ENCODE data around the gene CFAP410.
"Not testable (repeated sequence)": the region's sequence is repeated elsewhere in the genome, so short reads cannot be mapped to it uniquely, and the experiment has no call there.

The CFAP410 gene

GRCh38 chr21:44306936-44307704 lies 32.1 kb downstream of the CFAP410 start:
- Mint-ChIP-seq H3K9me3 (no peaks in the 10 kb centered on the region), H3K4me3 (no peak overlapping the region), H3K27me3 (no peaks in the 10 kb centered on the region), H3K27ac (peak overlapping the region in 1 of 2 donors; percentile 85), H3K4me1 (peaks cover 39% of the 10 kb centered on the region)
- DNase-seq: no peak
- no peak for ATAC-seq

DNA sequence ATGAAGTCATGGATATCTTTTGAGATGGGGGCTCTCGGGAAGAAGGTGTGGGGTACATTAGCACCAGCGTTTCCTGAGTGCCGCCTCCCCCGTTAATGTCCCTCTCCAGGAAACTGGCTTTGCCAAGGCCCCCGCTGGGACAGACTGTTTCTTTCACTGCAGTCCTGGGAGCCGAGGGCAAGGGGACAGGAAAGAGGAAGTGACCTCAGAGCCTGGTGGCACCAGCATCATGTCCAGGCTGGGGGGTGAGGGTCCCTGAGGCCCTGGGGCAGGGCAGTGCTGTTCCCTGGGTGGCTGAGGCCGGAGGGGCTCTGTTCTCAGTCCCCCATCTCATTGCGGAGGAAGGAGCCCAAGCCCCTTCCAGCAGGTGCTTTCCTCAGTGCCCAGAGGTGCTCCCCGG lies 33.5 kb downstream of the CFAP410 start:
- ATAC-seq (no peak), DNase-seq (no peak)
- no peaks in the 10 kb centered on the region for H3K27me3 Mint-ChIP-seq
- H3K4me1 Mint-ChIP-seq: peaks cover 53% of the 10 kb centered on the region
- no peaks in the 10 kb centered on the region for H3K9me3 Mint-ChIP-seq
- H3K4me3 Mint-ChIP-seq: no peak overlapping the region
- no peak overlapping the region for H3K27ac Mint-ChIP-seq

- ATAC-seq (peak; percentile 42), DNase-seq (no peak)
- H3K4me3 Mint-ChIP-seq: no peak overlapping the region
- no peaks in the 10 kb centered on the region for H3K9me3 Mint-ChIP-seq
- peak overlapping the region; percentile 27 to 86 for H3K27ac Mint-ChIP-seq
- H3K4me1 Mint-ChIP-seq: peaks cover 55% of the 10 kb centered on the region
- no peaks in the 10 kb centered on the region for H3K27me3 Mint-ChIP-seq
These were observed 34.3 kb downstream of the CFAP410 start for GRCh38 chr21:44304877-44305293.

DNA sequence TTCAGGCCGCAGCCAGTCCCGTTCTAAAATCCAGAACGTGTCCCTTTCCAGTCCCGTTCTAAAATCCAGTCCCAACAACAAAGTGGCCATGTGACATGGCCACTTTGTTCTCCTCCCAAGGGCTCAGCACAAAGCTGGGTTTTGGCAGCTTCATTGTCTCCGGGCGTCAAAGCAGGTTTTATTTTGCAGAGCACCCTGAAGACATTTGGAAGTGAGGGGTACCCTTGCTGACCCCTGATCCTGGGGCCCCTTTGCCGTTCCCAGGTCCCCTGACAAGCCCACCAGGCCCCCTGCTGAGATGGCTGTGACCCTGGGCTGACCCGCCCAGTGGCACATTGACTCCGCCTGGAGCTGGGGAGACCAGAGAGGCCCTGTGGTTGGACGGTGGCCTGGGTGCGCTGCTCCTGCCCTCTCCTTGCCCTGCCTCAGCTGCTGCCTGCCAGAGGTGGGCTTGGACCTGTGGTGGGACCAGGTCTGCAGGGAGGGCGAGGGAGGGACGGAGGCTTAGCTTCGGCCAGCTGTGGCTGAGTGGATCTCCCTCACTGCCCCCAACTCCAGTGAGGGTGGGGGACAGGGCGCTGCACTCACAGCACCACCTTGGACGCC lies 35.1 kb downstream of the CFAP410 start:
- no peaks in the 10 kb centered on the region for H3K27me3 Mint-ChIP-seq
- no peak for ATAC-seq
- no peak overlapping the region for H3K27ac Mint-ChIP-seq
- DNase-seq: no peak
- no peaks in the 10 kb centered on the region for H3K9me3 Mint-ChIP-seq
- peaks cover 59% of the 10 kb centered on the region for H3K4me1 Mint-ChIP-seq
- H3K4me3 Mint-ChIP-seq: no peak overlapping the region

GRCh38 chr21:44303490-44303981 lies 35.7 kb downstream of the CFAP410 start:
- Mint-ChIP-seq H3K4me3 (peak overlapping the region in 1 of 2 donors; percentile 35), H3K4me1 (peaks cover 65% of the 10 kb centered on the region), H3K27ac (peak overlapping the region; percentile 48 to 75), H3K9me3 (no peaks in the 10 kb centered on the region), H3K27me3 (no peaks in the 10 kb centered on the region)
- no peak for DNase-seq
- ATAC-seq: no peak

- not testable (repeated sequence) for H3K27ac Mint-ChIP-seq, DNase-seq, ATAC-seq, H3K9me3 Mint-ChIP-seq, H3K27me3 Mint-ChIP-seq
- Mint-ChIP-seq H3K4me1 (peaks cover 69% of the 10 kb centered on the region), H3K4me3 (peak overlapping the region in 1 of 2 donors; percentile 91)
These were observed 36.4 kb downstream of the CFAP410 start for GRCh38 chr21:44302573-44303401.

- Mint-ChIP-seq H3K9me3 (no peaks in the 10 kb centered on the region), H3K27ac (peak overlapping the region in 1 of 2 donors; percentile 27), H3K4me3 (peak overlapping the region in 1 of 2 donors; percentile 91), H3K27me3 (no peaks in the 10 kb centered on the region), H3K4me1 (peaks cover 67% of the 10 kb centered on the region)
- DNase-seq (no peak), ATAC-seq (no peak)
These were observed 37.2 kb downstream of the CFAP410 start for GRCh38 chr21:44301961-44302406.

DNA sequence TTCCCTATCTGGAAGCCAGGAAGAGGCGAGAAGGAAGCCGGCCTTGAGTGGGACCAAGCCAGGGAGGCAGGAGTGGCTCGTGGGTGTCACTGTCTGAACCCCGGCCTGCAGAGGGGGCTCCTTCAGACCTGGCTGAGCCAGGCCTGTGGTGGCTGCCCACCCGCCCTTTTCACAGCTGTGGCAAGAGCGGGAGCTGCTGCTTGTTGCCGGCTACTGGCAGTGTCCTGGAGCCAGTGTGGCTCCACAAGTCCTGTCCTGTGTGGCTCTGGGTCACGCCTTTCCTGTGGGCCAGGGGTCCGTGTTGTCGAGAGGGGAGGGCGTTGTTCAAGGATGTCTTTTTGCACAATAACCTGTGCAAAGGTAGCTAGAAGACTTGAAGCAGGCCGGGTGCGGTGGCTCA lies 38.0 kb downstream of the CFAP410 start:
- ATAC-seq: no peak
- Mint-ChIP-seq H3K4me1 (peaks cover 68% of the 10 kb centered on the region), H3K4me3 (peak overlapping the region; percentile 82 to 91), H3K9me3 (no peaks in the 10 kb centered on the region), H3K27me3 (no peaks in the 10 kb centered on the region), H3K27ac (no peak overlapping the region)
- no peak for DNase-seq

GRCh38 chr21:44300262-44300959 lies 38.8 kb downstream of the CFAP410 start:
- ATAC-seq: peak; percentile 39
- peaks cover 75% of the 10 kb centered on the region for H3K4me1 Mint-ChIP-seq
- H3K4me3 Mint-ChIP-seq: peak overlapping the region; percentile 82 to 91
- H3K9me3 Mint-ChIP-seq: no peaks in the 10 kb centered on the region
- H3K27ac Mint-ChIP-seq: peak overlapping the region in 1 of 2 donors; percentile 65
- H3K27me3 Mint-ChIP-seq: no peaks in the 10 kb centered on the region
- peak; percentile 41 to 55 for DNase-seq

- Mint-ChIP-seq H3K4me1 (peaks cover 77% of the 10 kb centered on the region), H3K27me3 (no peaks in the 10 kb centered on the region), H3K27ac (peak within 1 kb of the TSS; percentile 88 to 91), H3K9me3 (no peaks in the 10 kb centered on the region), H3K4me3 (peak within 1 kb of the TSS; percentile 87 to 91)
- DNase-seq (peak; percentile 71), ATAC-seq (peak; percentile 75)
These were observed 39.5 kb downstream of the CFAP410 start, which contains the start of gene PFKL for GRCh38 chr21:44299458-44300261. Gene PFKL (plus strand): TSS chr21:44300053. CDS start chr21:44300106, 53 bp downstream.

DNA sequence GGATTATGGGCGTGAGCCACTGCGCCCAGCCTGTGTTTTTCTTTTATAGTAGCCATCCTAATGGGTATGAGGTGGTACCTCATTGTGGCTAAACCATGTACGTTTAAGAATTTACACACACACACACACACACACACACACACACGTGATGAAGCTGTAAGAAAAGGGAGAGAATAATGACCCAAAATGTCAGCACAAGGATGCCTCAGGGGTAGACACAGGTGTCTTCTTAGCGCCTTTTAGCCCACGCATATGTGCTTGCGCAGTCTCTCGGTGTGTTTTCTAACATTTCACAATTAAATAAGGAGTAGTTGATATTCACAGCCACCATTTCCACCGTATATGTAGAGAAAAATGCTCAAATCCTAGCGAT lies 40.1 kb downstream of the CFAP410 start:
- DNase-seq (peak in 1 of 2 donors; percentile 27), ATAC-seq (no peak)
- peak overlapping the region; percentile 87 to 91 for H3K4me3 Mint-ChIP-seq
- no peaks in the 10 kb centered on the region for H3K9me3 Mint-ChIP-seq
- H3K4me1 Mint-ChIP-seq: peaks cover 78% of the 10 kb centered on the region
- peak overlapping the region; percentile 88 to 91 for H3K27ac Mint-ChIP-seq
- no peaks in the 10 kb centered on the region for H3K27me3 Mint-ChIP-seq

- Mint-ChIP-seq H3K27me3 (no peaks in the 10 kb centered on the region), H3K4me3 (peak overlapping the region; percentile 11 to 87), H3K9me3 (no peaks in the 10 kb centered on the region), H3K4me1 (peaks cover 75% of the 10 kb centered on the region), H3K27ac (no peak overlapping the region)
- ATAC-seq: no peak
- DNase-seq: no peak
These were observed 40.9 kb downstream of the CFAP410 start for GRCh38 chr21:44298301-44298700.

GRCh38 chr21:44297525-44298290 lies 41.5 kb downstream of the CFAP410 start:
- peak; percentile 45 for ATAC-seq

GRCh38 chr21:44296916-44297315 lies 42.3 kb downstream of the CFAP410 start:
- no peak overlapping the region for H3K27ac Mint-ChIP-seq

More at GRCh38 chr21:44297525-44298290, 41.5 kb downstream of the CFAP410 start:
- Mint-ChIP-seq H3K27me3 (no peaks in the 10 kb centered on the region), H3K4me1 (peaks cover 74% of the 10 kb centered on the region), H3K27ac (peak overlapping the region; percentile 33 to 71), H3K4me3 (peak overlapping the region; percentile 41 to 87), H3K9me3 (no peaks in the 10 kb centered on the region)
- peak; percentile 64 to 73 for DNase-seq

More at GRCh38 chr21:44296916-44297315, 42.3 kb downstream of the CFAP410 start:
- peaks cover 74% of the 10 kb centered on the region for H3K4me1 Mint-ChIP-seq
- no peak overlapping the region for H3K4me3 Mint-ChIP-seq
- DNase-seq (no peak), ATAC-seq (no peak)
- H3K9me3 Mint-ChIP-seq: no peaks in the 10 kb centered on the region
- no peaks in the 10 kb centered on the region for H3K27me3 Mint-ChIP-seq

Measured in stimulated activated naive CD8-positive, alpha-beta T cell treated with anti-CD3 and anti-CD28 coated beads, Interleukin-15, amount 100 ng/mL, for 72 hours (primary cell).